GM19351 (cell line): ENCODE results near the gene MVB12B.

ENCODE experiments used
- ATAC-seq: cut with Tn5 transposase; IDR thresholded peaks from one replicate; pipeline ENCODE4 v1.9.1; 2021; ENCODE audit warnings: mild to moderate bottlenecking, moderate library complexity; ENCODE audit not compliant: unreplicated experiment

Gene MVB12B

DNA sequence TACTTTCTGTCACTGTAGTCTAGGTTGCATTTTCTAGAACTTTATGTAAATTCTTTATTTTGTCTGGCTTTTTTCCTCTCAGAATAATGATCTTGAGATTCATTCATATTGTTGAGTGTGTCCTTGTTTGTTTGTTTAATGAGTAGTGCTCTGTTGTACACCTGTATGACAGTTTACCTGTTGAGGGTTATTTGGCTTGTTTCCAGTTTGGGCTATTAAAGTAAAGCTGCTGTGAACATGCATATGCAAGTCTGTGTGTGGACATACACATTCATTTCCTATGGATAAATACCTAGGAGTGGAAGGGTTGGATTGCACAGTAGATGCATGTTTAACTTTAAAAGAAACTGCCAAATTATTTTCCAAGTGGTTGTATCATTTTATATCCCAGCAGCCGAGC is 30.4 kb downstream of the MVB12B start:
- ATAC-seq = no peak

DNA sequence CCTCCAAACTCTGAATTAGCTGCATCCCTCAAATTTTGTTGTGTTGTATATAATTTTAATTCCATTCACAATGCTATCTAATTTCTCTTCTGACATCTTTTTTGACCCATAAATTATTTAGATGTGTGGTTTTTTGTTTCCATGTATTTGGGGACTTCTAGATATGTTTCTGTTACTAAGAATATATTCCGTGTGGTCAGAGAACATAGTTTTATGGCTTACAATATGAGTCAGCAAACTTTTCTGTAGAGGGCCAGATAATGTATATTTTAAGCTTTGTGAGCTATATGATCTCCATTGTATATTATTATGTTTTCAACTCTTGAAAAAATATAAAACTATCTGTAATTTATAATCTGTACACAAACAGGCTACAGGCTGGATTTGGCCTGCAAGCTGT is 33.4 kb downstream of the MVB12B start:
- ATAC-seq = no peak

DNA sequence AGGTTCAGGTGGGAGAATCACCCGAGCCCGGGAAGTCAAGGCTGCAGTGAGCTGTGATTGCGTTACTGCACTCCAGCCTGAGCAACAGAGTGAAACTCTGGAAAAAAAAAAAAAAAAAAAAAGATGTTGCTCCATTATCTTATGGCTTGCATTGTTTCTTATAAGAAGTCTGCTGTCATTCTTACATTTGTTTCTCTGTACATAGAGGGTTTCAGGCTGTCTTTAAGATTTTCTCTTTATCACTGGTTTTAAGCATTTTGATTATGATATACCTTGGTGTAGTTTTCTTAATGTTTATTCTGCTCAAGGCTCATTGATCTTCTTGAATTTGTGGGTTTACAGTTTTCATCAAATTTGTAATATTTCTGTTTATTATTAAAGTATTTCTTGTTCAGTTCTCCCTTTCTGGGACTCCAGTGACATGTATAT is 35.2 kb downstream of the MVB12B start:
- ATAC-seq = no peak

DNA sequence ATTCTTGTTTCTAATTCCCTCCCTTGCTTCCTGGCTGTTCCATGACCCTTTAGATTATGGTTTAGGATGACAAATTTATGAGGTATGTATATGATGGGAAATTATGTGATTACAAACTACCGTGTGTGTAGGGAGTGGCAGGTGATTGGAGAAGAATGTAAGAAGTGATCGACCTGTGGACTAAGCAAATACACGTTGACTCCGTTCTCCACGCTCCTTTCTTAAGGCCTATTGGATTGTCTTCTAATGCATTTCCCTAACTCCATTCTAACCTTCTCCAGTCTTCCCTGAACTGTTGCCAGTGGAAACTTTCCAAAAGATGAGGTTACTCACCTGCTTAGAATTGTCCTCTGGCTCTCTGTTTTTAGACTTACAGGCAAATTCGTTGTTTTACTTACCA is 36.6 kb downstream of the MVB12B start:
- ATAC-seq = no peak

DNA sequence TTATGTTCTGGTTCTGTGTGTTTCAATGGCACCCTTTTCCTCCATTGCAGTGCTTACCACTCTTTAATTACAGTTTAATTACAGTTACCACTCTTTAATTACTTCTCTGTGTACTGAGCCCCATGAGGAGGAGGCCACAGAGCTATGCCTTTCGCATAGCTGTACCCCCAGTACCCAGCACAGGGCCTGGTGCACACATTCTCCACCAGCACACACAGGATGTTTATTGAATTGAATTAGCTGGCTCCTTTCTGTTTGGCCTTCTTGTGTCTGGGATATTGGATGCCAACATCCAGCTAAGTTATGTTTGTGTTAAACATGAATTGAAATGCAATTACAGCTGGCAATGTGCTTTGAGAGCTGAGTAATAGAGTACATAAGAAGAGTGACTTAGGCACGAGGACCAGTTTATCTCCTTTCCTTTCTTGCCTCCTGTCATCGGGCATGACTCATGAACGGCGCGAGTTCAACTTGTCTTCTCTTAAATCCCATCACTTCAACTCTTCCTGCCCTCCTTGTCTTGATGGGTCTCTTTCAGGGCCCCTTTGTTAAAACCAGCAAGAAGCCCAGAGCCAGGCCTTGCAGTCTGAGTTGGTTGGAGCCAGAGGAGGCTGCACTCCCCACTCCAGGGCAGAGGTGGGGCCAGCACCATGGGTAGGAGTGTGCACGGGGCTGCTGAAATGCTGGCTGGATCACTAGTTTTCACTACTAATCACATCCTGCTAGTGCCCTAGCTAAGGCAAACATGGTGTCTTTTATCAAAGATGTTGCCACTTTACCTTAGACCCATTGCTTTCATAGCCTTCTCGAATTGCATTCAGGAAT is 37.4 kb downstream of the MVB12B start:
- ATAC-seq = no peak

DNA sequence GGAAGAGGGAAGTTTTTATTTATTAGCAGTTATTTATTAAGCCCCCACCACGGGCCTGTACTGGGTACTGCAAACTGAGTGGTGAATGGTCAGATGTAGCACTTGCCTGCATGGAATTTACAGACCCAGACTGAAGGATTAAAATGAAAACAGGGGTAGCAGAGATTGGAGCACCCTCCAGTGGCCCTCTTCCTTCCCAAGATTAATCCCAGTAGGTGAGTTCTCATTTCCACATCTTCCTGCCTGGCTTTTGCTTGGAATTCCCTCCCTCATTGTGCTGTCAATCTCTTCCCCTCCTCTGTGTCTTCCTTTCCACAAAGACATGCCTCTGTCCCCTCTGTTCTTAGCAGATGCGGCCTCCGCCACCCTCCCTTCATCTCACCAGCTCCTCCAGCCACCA is 39.2 kb downstream of the MVB12B start:
- ATAC-seq = no peak

DNA sequence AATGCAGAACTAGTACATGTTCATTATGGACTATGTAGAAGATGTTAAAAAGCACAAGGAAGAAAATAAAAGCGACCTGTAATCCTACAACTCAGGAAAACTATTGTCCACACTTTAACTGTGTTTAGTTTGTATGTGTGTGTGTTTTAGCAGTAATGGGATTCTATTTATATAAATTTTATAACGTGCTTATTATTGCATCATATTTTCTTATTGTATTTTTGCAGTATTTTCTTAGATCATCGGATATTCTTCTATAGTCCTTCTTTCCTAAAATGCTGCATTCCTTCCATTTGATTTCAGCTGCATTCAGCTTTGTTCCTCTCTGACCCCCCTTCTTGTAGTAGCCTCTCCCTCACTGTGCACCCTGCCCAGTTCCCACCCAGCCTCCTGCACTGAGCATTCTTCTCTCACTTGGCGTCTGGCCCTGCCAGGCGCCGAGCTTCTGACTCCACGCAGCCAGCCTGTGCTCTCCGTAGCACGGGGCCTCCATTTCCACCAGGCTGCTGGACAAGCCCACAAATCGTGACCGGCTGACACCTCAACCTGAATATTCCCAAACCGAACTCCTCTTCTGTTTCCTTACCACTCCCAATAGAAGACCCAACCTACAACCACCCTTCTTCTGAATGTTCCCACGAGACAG is 39.9 kb downstream of the MVB12B start:
- ATAC-seq = no peak

DNA sequence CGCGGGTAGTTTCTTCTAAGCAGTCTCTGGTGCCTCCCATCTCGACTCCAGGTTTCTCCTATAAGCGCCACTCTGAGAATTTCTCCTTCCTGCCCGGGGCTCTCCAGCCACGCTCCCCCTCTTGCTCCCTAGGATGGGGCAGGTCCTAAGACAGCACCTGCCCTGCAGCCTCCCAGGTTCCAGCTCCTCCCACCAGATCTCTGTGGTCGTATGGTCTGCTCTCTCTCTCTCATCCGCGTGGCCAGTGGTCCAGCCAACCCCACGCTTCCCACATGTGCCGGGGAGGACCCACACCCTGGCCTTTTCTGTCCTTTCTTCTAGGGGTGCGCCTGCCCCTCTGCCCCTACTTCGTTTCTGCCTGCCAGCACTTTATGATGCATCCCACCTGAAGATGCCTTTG is 40.5 kb downstream of the MVB12B start:
- ATAC-seq = no peak

DNA sequence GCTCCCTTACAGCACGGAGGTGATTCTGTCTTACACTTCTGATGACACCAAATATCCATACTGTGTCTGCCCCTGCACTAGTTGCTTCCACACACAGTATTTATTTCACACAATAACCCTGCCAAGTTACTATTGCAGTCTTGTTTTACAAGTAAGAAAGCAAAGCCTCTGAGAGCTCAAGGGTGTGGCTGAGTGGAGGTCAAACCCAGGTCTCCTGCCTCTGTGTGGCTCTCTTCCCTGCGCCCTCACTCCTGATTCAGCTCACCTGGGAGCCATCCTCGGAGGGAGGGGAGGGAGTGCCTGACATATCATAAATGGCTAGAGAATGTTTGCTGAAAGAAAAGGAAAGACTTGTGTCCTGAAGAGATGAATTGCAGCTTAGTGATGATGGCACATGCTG is 41.0 kb downstream of the MVB12B start:
- ATAC-seq = no peak

DNA sequence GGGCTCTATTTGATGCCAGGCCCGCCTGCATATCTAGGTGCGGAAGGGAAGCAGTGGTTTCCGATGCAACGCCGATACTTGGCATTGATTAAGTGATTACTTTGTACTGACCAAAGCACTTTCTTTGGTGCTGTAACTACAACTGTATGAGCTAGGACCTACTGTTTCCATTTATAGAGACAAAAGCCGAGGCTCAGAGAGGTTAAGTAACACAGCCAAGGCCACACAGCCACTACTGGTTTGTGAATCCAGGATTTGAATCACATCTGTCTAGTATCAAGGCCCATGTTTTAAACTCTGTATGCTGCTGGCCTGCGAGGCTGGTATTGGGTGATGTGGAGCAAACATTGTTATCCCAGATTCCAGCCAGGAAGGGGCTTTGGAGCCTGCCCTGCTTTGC is 41.4 kb downstream of the MVB12B start:
- ATAC-seq = no peak

DNA sequence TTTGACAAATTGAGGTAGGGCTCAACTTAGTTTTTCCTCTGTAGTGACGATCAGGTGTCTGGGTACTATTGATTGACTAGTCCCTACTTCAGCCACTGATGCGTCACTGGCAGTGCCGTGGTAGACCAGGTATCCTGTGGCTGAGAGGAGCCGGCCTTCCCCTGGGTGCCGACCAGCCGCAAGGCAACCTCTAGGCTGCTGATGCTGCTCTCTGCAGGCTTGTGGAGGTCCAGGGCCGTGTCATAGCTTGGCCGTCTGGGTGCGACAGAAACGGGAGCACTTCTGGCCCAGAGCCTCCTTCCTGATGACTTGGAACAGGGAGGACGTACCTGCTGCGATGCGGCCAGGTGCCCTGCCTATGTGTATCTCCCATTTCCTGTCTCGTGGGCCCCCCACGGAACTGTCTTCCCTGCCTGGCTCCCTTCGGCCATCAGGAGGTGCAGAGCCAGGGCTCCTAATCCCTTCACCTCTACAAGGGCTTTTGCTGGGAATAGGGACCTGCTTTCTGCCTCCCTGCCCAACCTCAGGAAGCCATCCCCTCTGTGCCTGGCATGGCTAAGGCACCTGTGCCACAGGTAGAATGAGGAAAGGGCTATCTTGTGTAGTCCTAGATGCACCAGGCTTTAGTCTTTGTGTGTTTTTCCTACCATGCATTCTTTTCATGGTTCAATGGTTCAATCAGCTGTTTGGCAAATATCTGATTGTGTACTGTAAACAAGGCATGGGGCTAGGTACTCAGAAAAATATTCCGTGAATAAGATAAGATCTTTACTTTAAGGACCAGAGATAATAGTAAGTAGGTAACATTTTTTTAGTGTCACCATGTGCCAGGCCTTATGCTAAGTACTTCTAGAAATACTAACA is 44.6 kb downstream of the MVB12B start:
- no peak for ATAC-seq

DNA sequence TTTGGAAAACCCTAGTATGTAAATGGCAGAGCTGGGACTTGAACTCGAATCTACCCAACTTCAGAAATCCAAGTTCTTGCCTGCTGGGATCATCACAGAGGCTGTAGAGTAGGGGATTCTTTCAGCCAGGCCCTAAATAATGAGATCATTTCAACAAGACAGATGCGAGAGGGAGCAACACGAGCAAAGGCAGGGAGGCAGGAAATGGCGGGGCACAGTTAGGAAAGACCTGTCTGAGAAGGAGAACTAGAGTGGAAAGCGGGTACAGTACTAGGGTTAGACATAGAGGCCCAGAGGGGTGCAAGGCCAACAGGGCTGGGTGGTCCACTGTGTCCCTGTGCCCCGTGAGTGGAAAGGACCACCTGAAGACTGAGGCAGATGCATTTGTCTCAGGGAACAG is 46.1 kb downstream of the MVB12B start:
- ATAC-seq = no peak

DNA sequence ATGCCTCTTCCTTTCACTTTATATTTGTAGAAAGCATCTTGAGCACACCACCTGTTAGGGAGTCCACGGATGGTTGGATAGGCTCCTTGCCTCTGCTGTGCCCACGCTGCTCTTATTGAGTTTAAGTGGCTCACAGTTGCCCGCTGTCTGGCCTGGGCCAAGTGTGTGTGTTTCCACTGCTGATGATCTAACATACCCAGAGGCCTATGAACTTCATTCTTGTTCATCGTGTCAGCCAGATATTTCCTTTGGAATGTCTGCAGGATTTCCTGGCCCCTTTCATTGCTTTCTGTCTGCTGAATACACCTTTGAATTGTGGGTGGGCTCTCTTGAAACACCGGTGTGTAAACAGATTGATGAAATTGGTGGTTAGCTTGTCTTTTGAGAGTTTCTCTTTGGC is 46.6 kb downstream of the MVB12B start:
- no peak for ATAC-seq

DNA sequence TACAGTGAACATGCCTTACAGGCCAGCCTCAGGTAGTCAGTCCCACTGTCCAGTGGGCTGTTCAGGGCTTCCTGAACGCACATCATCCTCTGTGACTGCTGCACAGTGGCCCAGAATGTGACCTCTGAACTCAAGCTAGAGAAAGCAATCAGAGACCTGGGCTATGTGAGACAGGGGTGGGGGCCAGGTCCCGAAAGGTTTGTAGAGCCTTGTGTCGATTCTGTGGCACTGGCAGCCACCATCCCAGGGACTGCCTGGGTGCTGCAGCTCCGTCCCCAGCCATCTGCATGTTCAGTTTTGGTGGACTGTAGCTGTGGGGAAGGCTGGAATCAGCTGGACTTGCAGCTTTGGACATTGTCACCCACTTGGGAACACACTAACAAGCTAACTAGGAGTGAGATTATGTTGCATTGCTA is 47.7 kb downstream of the MVB12B start:
- no peak for ATAC-seq

DNA sequence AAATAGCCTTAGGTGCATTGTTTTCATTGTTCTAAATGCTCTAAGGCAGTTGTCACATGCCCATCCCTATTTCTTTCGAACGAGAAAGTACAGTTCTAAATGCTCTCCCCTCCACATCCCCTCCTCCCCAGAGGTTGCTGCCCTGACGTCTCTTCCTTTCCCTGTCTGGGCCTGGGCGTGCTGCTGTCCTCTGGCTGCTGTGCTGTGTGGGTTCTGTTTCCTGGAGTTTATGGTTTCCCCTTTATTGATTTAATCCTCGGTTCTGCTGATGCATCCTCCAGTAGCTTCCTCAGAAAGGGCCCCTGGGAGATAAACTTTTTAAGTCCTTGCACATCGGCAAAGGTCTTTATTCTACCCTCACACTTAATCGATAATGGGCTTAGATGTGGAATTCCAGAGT is 48.8 kb downstream of the MVB12B start:
- no peak for ATAC-seq

DNA sequence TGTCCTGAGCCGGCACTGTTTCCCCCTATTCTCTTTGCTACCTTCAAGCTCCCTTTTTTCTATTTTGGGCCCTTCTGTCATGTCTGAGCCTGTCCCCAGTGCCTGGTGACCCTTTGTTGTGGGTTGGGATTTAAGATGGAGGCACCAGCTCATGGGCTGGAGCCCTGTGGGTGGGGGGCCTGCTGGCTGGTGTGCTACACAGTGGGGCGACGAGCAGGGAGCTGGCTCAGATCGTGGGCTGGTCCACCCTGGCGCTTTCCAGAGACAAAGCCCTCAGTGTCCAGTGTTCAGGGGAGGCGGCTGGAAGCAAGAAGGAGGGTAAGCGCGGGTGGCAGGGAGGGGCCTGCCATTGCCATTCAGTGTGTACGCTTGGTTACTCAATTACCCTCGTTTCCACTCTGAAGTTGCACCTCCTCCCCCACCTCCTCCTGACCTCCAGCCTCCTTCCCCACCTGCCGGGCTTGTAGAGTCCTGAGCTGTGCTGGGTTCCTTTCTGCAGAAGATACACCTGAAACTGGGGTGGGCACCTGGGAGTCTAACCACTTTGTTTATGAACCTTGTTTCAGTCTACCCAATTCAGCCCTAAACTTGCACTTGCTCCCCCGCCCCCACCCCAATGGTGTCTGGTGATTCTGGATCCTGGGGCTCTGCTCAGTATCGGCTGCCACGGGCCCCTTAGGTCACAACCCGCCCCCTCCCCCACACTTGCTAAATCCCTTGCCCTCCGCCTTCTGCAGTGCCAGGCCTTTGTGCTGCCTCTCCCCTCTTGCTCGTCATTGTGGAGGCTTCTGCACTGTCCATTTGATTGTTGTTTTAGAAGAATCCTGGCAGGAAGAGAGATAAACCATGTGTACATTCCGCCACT is 49.9 kb downstream of the MVB12B start:
- ATAC-seq = no peak

DNA sequence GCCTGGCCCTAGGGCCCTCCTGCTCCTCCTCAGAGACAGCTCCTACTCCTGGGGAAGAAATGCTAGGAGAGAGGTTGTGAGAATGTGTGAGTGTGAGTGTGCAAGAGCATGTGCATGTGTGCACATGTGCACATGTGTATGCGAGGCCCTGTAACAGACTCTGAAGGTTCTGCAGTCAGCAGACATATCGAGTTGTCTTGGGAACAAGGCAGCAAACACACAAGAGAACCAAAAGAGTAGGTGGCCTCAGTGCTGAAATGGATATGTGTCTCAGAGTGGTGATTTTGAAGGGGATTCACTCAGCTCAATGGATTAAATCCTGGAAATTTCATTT is 50.5 kb downstream of the MVB12B start:
- ATAC-seq = no peak

DNA sequence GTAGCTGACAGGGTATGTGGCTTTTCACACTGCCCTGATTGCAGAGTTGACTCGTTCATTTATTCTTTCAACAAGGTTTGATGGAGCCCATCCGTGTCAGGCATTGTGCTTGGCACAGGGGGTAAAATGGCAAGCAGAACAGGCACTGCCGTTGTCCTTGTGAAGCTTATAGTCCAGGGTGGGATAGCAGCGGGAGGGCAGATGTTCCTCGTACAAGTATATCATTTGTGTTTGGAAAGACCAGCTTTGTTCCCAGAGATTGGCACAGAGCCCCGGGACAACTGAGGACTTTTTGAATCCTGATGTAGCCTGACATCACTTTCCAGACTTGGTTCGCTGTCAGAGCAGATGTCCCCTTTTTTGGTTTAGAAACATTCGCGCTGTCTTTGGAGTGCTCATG is 50.9 kb downstream of the MVB12B start:
- ATAC-seq = no peak

DNA sequence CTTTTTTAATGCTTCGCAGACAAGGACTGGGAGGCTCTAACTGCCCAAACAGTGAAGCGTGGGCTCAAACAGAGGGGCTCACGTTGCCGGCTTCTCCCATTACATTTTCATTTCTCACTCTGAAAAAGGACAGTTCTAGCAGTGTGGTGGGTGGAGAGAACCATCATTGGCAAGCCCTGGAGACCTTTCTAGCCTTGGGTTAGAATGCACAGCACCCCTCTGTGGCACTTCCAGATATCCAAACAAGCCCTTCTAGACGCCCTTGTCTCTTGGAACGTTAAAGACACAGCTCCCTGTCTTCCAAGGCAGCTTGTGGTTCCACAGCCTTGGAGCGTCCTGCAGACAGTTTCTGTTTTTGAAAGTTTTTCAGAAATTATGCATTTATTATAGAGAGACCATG is 52.1 kb downstream of the MVB12B start:
- no peak for ATAC-seq

DNA sequence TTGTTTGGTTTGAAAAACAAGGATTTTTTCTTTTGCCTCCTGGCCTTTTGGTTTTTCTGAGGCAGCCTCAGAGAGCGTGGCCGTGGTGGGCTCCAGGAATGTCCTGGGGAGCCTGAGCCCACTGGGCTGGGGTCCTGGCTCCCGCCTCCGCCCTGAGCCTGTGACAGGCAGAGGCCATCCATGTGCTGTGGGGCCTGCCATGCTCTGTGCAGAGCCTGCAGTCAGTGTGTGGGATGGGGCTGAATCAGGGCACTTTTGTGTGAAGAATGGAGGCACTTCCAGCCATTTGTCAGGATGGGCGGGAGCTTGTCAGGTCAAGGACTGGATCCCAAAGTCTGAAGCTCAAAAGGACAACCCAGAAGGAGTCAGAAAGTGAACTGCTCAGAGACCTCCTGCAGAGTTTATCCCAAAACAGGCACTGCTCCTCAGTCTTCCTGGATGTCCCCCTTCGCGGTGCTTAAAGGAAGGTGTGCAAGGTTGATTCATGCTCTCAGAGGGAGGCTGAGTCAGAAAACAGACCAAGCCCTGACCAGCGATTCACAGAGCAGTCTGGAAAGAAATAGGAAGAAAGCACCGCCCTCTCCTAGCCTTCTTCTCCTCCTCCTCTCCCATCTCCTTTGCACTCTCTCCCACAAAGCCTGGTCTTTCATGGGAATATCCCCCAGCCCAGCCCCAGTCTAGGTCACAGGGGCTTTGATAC is 53.2 kb downstream of the MVB12B start:
- ATAC-seq = no peak
